Measurements from ENCODE around the gene RPS14.
"Not testable (repeated sequence)": the region's sequence is repeated elsewhere in the genome, so short reads cannot be mapped to it uniquely, and the experiment has no call there.

The RPS14 gene

GRCh38 chr5:150443242-150444075 is 6.1 kb downstream of the RPS14 start:
- peak in 1 of 2 donors; percentile 14 for ATAC-seq

- no peak for ATAC-seq
These were observed 6.8 kb downstream of the RPS14 start for GRCh38 chr5:150442699-150443080.

GRCh38 chr5:150441813-150442698 is 7.5 kb downstream of the RPS14 start:
- no peak for ATAC-seq

GRCh38 chr5:150440948-150441812 is 8.4 kb downstream of the RPS14 start:
- ATAC-seq = no peak

GRCh38 chr5:150438873-150439546 is 10.5 kb downstream of the RPS14 start:
- no peak for ATAC-seq

- peak; percentile 91 to 93 for ATAC-seq
These were observed 13.3 kb downstream of the RPS14 start for GRCh38 chr5:150436141-150436680.

- ATAC-seq = no peak
These were observed 15.1 kb downstream of the RPS14 start for GRCh38 chr5:150434464-150434863.

GRCh38 chr5:150431574-150431973 is 18.0 kb downstream of the RPS14 start:
- ATAC-seq = no peak

GRCh38 chr5:150431048-150431447 is 18.5 kb downstream of the RPS14 start:
- ATAC-seq = no peak

GRCh38 chr5:150429410-150429873 is 20.1 kb downstream of the RPS14 start:
- peak in 1 of 2 donors; percentile 20 for ATAC-seq

GRCh38 chr5:150428978-150429377 is 20.6 kb downstream of the RPS14 start:
- no peak for ATAC-seq

- ATAC-seq = no peak
These were observed 21.2 kb downstream of the RPS14 start for GRCh38 chr5:150428106-150428876.

- not testable (repeated sequence) for ATAC-seq
These were observed 23.4 kb downstream of the RPS14 start for GRCh38 chr5:150426165-150426564.

- ATAC-seq = no peak
These were observed 26.8 kb downstream of the RPS14 start for GRCh38 chr5:150422758-150423157.

- no peak for ATAC-seq
These were observed 27.5 kb downstream of the RPS14 start for GRCh38 chr5:150422075-150422474.

GRCh38 chr5:150419630-150420270 is 29.8 kb downstream of the RPS14 start:
- ATAC-seq = no peak

GRCh38 chr5:150413902-150414790 is 35.4 kb downstream of the RPS14 start:
- not testable (repeated sequence) for ATAC-seq

- no peak for ATAC-seq
These were observed 36.2 kb downstream of the RPS14 start for GRCh38 chr5:150413176-150413901.
